Esophagus (tissue), 2 donors: ENCODE data around the gene TMEM178B. TPM values are rescaled to one million over a fixed set of nuclear protein-coding genes. Genes with fewer than 3 reads are reported as not detected.

Source experiments
- H3K27ac ChIP-seq, 2 donors: one replicate each; pipeline ENCODE4 v1.5.1; 2013; ENCODE audit warnings: low read depth in 2 of 2, mild to moderate bottlenecking in 2 of 2, inconsistent platforms in 1 of 2, low read length in 1 of 2, moderate library complexity in 1 of 2
- H3K27me3 ChIP-seq, 2 donors: one replicate each; pipeline ENCODE4 v1.6.1; 2013; ENCODE audit warnings: low read length in 2 of 2, control low read depth in 1 of 2, mild to moderate bottlenecking in 1 of 2; ENCODE audit not compliant: insufficient read depth in 2 of 2, control insufficient read depth in 1 of 2
- H3K36me3 ChIP-seq, 2 donors: one replicate each; pipeline ENCODE4 v1.6.1; 2013; ENCODE audit warnings: low read length in 1 of 2; ENCODE audit not compliant: control insufficient read depth in 2 of 2, insufficient read depth in 2 of 2
- H3K4me1 ChIP-seq, 2 donors: one replicate each; pipeline ENCODE4 v1.6.1; 2013; ENCODE audit warnings: low read length in 1 of 2; ENCODE audit not compliant: control insufficient read depth in 2 of 2, insufficient read depth in 2 of 2
- H3K4me3 ChIP-seq, 2 donors: one replicate each; pipeline ENCODE4 v1.5.1; 2013; ENCODE audit warnings: low read length in 2 of 2, mild to moderate bottlenecking in 2 of 2, low read depth in 1 of 2, moderate library complexity in 1 of 2
- H3K9me3 ChIP-seq, 2 donors: one replicate each; pipeline ENCODE4 v1.6.1; 2013; ENCODE audit warnings: mild to moderate bottlenecking in 2 of 2, low read depth in 1 of 2, low read length in 1 of 2, moderate library complexity in 1 of 2; ENCODE audit not compliant: control insufficient read depth in 2 of 2, insufficient read depth in 1 of 2
- WGBS, 2 donors: extraction: QIAGEN DNeasy Blood & Tissue Kit; methylation state at CpG; one replicate each; pipeline ENCODE4 v1.1.7; 2013; 5-methylcytosine and 5-hydroxymethylcytosine counted together
- polyA plus RNA-seq, 2 donors: library from polyadenylated mRNA; stranded (reverse); fragments of 200-250 nt; gene quantifications; one replicate each; pipeline ENCODE4 v1.2.3, GENCODE V29; 2013
- donor health status: healthy with polysubstance abuse.
- donor health status: Bipolar disorder and iron deficiency.

The TMEM178B gene
- polyA plus RNA-seq, 2 donors: 0.21 to 0.26 TPM

- 89 to 92% methylated on average over 2 of the region's 2 CpGs for WGBS, 2 donors
- Histone ChIP-seq H3K4me1 (no peaks in the 10 kb centered on the region), H3K36me3 (no peaks in the 10 kb centered on the region), H3K9me3 (no peaks in the 10 kb centered on the region), H3K4me3 (no peak overlapping the region), H3K27ac (no peak overlapping the region), H3K27me3 (no peaks in the 10 kb centered on the region)
These were observed 427.6 kb downstream of the TMEM178B start for GRCh38 chr7:141501451-141501850.

GRCh38 chr7:141511316-141511675, 437.4 kb downstream of the TMEM178B start:
- Histone ChIP-seq H3K4me3 (peak overlapping the region; percentile 7 to 19), H3K36me3 (no peaks in the 10 kb centered on the region), H3K27ac (no peak overlapping the region), H3K27me3 (peaks cover 0 to 2% of the 10 kb centered on the region in 2 donors), H3K4me1 (peaks cover 0 to 6% of the 10 kb centered on the region in 2 donors), H3K9me3 (no peaks in the 10 kb centered on the region)
- WGBS, 2 donors: 5 to 8% methylated on average over 7 to 8 of the region's 8 CpGs

DNA sequence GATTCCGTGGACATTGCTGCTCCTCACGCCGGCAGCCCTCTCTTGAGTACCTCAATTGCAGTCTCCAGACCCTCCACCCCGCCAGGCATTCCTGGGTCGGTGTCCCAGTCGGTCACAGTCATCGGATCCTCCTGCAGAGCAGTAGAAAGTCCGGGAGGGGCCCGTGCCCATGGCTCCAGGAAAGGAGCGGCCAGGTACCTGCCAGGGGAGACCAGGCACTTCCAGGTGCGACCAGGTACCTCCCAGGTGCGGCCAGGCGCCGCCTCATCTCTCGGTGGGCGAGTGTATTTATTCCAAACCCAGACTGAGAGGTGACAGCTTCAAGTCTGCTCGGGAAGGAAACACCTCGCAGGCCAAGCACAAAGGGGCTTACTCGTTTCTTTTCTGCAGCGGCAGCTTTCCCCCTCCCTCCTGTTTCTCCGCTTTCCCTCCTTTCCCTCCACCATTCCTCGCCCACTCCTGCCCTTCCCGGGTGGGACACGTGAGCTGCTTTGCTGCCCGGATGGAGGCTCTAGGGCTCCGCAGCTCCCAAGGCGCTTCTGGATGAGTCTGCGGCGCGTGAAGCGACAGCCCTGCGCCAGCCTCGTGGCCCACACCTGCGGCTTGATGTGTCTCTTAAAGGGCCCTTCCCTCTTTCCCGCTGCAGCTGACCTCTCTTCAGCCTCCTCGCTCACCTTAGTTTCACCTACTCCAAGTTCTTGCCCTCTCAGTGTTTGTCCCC, 438.0 kb downstream of the TMEM178B start:
- Histone ChIP-seq H3K4me3 (peak overlapping the region; percentile 7 to 19), H3K27ac (no peak overlapping the region), H3K27me3 (peaks cover 0 to 2% of the 10 kb centered on the region in 2 donors), H3K36me3 (no peaks in the 10 kb centered on the region), H3K9me3 (no peaks in the 10 kb centered on the region), H3K4me1 (peaks cover 0 to 6% of the 10 kb centered on the region in 2 donors)
- WGBS, 2 donors: 5% methylated on average over 36 of the region's 36 CpGs

DNA sequence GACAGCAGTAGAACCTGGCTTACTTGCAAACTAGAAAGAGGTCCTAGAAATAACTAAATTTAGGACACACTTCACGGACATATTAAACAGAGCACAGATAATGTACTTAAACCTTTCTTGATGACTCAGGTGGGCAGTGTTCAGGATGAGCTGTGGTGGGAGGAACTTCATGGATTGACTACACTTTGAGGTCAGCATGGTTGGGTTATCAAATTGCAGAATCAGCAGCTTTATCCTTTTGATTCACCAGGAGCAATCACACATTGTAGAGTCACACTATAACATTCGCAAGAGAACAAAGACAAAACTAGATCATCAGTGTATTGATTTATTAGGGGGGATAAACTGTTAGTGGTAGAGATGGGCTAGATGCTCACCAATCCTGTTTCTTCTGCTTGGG, 438.7 kb downstream of the TMEM178B start:
- WGBS, 2 donors: 81 to 90% methylated on average over 2 of the region's 2 CpGs
- Histone ChIP-seq H3K27me3 (peaks cover 0 to 2% of the 10 kb centered on the region in 2 donors), H3K27ac (no peak overlapping the region), H3K36me3 (no peaks in the 10 kb centered on the region), H3K4me1 (peaks cover 0 to 6% of the 10 kb centered on the region in 2 donors), H3K4me3 (no peak overlapping the region), H3K9me3 (no peaks in the 10 kb centered on the region)

DNA sequence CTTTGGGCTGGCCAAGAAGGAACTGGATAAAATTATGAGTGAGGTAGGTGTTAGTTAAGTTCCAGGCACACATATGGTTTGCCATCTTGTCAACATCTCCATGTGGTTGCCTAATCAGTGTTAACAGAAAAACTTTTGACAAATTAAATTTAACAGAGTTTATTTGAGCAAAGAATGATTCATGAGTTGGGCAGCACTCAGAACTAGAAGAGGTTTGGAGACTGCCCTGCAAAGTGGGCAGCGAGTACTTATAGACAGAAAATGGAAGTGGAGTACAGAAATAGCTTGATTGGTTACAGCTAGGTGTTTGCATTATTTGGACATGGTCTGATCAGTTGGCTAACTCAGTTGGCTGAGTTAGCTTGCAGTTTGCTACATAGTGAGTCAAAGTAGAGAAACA, 439.9 kb downstream of the TMEM178B start:
- Histone ChIP-seq H3K9me3 (no peaks in the 10 kb centered on the region), H3K4me1 (peaks cover 0 to 6% of the 10 kb centered on the region in 2 donors), H3K27ac (no peak overlapping the region), H3K27me3 (peaks cover 0 to 2% of the 10 kb centered on the region in 2 donors), H3K36me3 (no peaks in the 10 kb centered on the region), H3K4me3 (no peak overlapping the region)
- WGBS, 2 donors: 87 to 97% methylated on average over 1 of the region's 1 CpG

DNA sequence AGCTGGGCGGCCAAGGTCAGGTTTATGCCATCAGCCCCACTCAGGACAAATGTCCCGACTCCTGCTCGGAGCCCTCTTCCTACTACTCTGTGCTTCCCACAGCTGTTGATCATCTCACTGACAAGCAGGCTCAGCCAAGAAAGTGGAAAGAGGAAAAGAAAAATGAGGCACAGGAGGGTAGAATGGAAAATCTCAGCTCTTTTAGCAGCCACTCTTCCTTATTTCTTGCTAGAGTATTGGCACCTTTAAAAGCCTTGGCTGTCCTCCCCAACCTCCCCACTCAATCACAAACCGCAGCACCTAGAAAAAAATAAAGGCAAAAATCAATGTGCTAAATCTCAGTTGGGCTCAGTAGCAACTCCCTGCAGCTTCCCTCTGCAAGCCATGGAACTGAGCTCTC, 442.1 kb downstream of the TMEM178B start:
- no peaks in the 10 kb centered on the region for H3K9me3 ChIP-seq
- WGBS, 2 donors: 59 to 69% methylated on average over 4 of the region's 4 CpGs
- no peaks in the 10 kb centered on the region for H3K27me3 ChIP-seq
- no peak overlapping the region for H3K4me3 ChIP-seq
- H3K4me1 ChIP-seq: peaks cover 0 to 6% of the 10 kb centered on the region in 2 donors
- no peaks in the 10 kb centered on the region for H3K36me3 ChIP-seq
- H3K27ac ChIP-seq: no peak overlapping the region

GRCh38 chr7:141519623-141520022, 445.8 kb downstream of the TMEM178B start:
- H3K9me3 ChIP-seq: no peaks in the 10 kb centered on the region
- no peaks in the 10 kb centered on the region for H3K4me1 ChIP-seq
- H3K27me3 ChIP-seq: no peaks in the 10 kb centered on the region
- no peaks in the 10 kb centered on the region for H3K36me3 ChIP-seq
- 91 to 92% methylated on average over 4 of the region's 4 CpGs for WGBS, 2 donors
- H3K27ac ChIP-seq: no peak overlapping the region
- H3K4me3 ChIP-seq: no peak overlapping the region

DNA sequence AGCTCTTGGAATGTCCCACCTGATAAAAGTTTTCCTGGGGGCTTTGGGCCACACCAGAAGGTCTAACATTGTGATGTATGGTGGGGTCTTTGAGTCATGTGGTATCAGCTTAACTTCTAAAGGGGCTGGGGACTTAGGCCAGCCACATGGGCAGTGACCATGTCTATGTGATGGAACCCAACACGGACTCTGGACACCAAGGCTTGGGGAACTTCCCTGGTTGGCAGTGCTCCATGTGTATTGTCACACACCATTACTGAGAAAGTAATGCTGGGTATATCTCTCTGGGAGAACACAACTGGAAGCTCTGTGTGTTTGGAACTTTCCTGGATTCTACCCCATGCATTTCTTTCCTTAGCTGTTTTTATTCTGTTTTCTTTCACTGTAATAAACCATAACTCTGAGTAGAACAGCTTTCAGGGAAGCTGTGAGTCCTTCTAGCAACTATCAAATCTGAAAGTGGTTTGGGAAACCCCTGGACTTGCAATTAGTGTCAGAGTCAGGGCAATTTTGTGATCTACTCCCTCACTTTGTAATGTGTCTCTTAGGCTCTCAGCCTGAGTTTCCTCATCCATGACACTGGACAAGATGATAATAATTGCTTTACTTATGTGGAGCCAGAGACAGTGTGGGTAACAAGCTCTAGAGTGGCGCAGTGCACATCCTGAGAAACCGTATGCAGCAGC, 448.9 kb downstream of the TMEM178B start:
- no peak overlapping the region for H3K27ac ChIP-seq
- H3K27me3 ChIP-seq: no peaks in the 10 kb centered on the region
- 84 to 85% methylated on average over 3 of the region's 3 CpGs for WGBS, 2 donors
- no peak overlapping the region for H3K4me3 ChIP-seq
- H3K36me3 ChIP-seq: no peaks in the 10 kb centered on the region
- H3K4me1 ChIP-seq: no peaks in the 10 kb centered on the region
- H3K9me3 ChIP-seq: no peaks in the 10 kb centered on the region

- no peak overlapping the region for H3K27ac ChIP-seq
- no peaks in the 10 kb centered on the region for H3K27me3 ChIP-seq
- no peaks in the 10 kb centered on the region for H3K36me3 ChIP-seq
- no peak overlapping the region for H3K4me3 ChIP-seq
- H3K4me1 ChIP-seq: no peaks in the 10 kb centered on the region
- no peaks in the 10 kb centered on the region for H3K9me3 ChIP-seq
These were observed 452.2 kb downstream of the TMEM178B start for GRCh38 chr7:141525973-141526514.
